DOHH2 (cell line): ENCODE data around the gene SNX20.

Source experiments
- EZH2phosphoT487 ChIP-seq: fragments of 200-600 bp; sonication (generic); IDR thresholded peaks from 2 replicates; pipeline ENCODE4 v1.6.1; 2017; ENCODE audit warnings: borderline replicate concordance, mild to moderate bottlenecking, antibody characterized with exemption, low read length, moderate library complexity, mixed read lengths
- TF ChIP-seq, protein P1 (sequence below): fragments of 200-600 bp; sonication (generic); IDR thresholded peaks from one replicate; pipeline ENCODE4 v1.5.1; 2014; ENCODE audit warnings: antibody characterized with exemption, mild to moderate bottlenecking, low read depth, low read length; ENCODE audit not compliant: poor library complexity, severe bottlenecking

DNA sequence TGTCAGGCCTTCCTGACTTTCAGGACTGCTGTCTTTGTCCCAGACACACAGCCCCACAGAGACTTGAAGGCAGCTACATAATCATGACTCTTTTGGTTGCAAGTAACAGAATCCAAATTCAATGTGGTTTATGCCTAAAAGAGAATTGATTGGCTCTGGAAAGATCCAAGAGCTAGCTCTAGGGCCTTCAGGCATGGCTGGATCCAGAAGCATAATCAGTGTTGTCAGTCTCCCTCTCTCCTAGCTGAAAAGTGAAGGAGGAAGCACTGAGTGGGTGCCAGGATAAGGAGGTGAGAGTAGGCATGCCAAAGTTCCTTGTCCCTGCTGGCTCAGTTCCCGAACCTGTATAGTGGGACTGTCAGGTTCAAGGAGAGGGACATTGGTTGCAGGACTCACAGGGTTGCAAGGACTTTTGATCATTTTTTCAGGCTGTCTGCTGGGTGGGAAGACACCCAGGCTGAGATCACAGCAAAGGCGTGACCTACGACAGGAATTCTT is 25.5 kb downstream of the SNX20 start:
- TF ChIP-seq, protein P1, sequence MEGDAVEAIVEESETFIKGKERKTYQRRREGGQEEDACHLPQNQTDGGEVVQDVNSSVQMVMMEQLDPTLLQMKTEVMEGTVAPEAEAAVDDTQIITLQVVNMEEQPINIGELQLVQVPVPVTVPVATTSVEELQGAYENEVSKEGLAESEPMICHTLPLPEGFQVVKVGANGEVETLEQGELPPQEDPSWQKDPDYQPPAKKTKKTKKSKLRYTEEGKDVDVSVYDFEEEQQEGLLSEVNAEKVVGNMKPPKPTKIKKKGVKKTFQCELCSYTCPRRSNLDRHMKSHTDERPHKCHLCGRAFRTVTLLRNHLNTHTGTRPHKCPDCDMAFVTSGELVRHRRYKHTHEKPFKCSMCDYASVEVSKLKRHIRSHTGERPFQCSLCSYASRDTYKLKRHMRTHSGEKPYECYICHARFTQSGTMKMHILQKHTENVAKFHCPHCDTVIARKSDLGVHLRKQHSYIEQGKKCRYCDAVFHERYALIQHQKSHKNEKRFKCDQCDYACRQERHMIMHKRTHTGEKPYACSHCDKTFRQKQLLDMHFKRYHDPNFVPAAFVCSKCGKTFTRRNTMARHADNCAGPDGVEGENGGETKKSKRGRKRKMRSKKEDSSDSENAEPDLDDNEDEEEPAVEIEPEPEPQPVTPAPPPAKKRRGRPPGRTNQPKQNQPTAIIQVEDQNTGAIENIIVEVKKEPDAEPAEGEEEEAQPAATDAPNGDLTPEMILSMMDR, result no peak
- no peak for TF ChIP-seq EZH2phosphoT487
